LNCaP clone FGC (cell line): Measurements from ENCODE around the gene IRX4.

ENCODE experiments used
- DNase-seq: peaks from one replicate; pipeline ENCODE4 v3.0.0-alpha.2; 2011; ENCODE audit warnings: low read depth
- H3K4me3 ChIP-seq: 2 replicates; pipeline ENCODE4 v1.5.1; 2011; ENCODE audit warnings: mild to moderate bottlenecking, low read depth, low read length, control low read depth
- CTCF ChIP-seq: IDR thresholded peaks from 2 replicates; pipeline ENCODE4 v1.5.1; 2012; ENCODE audit warnings: mild to moderate bottlenecking; ENCODE audit not compliant: control insufficient read depth, insufficient read depth; ENCODE audit errors: extremely low read depth

Gene IRX4

GRCh38 chr5:1855075-1855474 lies 27.6 kb downstream of the IRX4 start:
- no peak for DNase-seq
- TF ChIP-seq CTCF, result no peak
- H3K4me3 ChIP-seq, result no peak overlapping the region

DNA sequence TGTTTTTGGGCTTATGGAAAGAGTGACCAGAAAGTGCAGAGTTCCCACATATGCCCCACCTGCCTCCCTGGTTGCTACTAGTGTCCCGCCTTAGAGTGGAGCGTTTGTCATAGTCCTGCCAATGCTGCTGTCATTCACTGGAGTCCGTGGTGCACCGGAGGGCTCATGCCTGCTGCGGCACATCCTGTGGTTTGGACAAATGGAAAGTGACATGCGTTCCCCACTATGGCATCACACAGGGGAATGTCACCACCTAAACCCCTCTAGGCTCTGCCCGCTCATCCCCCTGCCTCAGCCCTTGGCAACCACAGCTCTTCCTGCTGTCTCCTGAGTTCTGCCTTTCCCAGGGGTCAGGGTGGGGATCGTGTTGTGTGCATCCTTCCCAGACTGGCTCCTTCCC lies 29.2 kb downstream of the IRX4 start:
- H3K4me3 ChIP-seq, result no peak overlapping the region
- TF ChIP-seq CTCF, result no peak
- DNase-seq, result no peak

GRCh38 chr5:1852324-1852947 lies 30.3 kb downstream of the IRX4 start:
- DNase-seq, result no peak
- no peak for TF ChIP-seq CTCF
- no peak overlapping the region for H3K4me3 ChIP-seq

DNA sequence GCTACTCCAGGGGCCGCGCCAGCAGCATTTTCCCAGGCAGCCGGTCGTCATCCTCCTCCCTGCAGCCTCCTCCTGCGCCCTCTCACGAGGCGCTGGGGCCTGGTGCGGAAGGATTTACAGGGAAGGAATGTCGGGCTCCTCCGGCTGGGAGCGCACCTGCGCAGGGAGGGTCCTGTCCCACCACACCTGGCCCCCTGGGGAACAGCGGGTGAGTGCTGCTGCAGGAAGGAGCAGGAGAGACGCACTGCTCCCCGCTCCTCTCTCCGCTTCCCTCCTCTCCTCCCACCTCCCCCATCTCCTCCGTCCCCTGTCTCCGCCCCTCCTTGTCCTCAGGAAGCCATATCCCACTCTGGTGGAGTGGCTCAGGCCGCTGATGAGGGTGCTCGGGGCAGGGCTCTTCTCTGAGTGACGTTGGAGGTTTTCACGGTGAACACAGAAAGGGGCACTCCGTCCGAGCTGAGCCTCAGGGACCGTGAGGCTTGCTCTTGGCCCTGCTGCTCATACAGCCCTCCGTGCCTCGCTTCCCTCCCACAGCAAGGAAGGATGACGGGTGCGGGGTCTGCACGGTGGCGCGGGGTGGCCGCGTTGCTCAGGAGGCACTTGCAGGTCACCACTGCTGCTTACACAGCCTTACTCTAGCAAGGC lies 31.3 kb downstream of the IRX4 start:
- H3K4me3 ChIP-seq, result no peak overlapping the region
- TF ChIP-seq CTCF, result no peak
- DNase-seq, result no peak

DNA sequence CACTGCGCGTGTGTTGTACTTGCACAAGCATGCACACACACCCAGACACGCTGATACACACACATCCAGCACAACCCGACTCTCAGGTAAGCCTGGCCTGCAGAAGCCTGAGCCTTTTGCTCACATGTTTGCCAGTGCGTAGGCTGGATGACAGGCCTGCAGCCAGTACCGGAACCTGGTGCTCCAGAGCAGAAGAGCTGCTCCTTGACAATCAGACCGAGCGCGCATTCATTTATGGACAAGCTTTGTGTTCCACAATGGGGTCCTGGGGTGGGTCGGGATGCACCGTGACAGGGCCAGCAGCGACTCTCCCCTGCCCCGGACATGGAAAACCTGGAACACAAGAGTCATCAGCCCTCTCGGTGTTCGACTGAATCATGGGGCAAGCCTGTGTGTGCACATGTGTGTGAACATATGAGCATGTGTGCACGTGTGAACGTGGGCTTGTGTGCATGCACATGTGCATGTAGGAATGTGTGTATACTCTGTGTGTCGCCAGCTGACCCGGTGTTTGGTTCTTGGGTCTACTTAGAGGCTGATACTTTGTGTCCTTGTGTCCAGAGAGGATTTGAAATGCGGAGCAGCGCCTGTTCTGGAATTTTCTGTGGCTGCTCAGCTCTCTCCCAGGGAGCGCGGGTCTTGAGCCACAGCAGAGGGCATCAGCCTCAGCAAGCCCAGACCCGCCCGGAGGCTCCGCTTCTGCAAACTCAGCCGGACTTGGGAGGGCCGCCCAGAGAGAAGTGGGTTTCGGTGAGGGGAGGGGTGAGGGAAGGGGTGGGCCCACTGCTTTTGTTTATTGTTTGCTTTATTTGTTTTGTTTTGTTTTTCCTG lies 32.2 kb downstream of the IRX4 start:
- no peak for DNase-seq
- TF ChIP-seq CTCF, result no peak
- no peak overlapping the region for H3K4me3 ChIP-seq

GRCh38 chr5:1847611-1848010 lies 35.1 kb downstream of the IRX4 start:
- no peak for TF ChIP-seq CTCF
- H3K4me3 ChIP-seq, result no peak overlapping the region
- no peak for DNase-seq
